ENCODE data around the gene ACVR1B. TPM values are rescaled to one million over a fixed set of nuclear protein-coding genes. Genes with fewer than 3 reads are reported as not detected.

Gene ACVR1B
- total and polyA plus RNA-seq, 9 of the 15 experiments (the other 6 are each of a cell fraction or from before 2014, with no cell fraction given): 0.97 to 15.1 (median 6.8) TPM

GRCh38 chr12:51975196-51975595 lies 23.7 kb downstream of the ACVR1B start (continued):
- TF ChIP-seq ZNF644 (tag; IDR thresholded peaks at IDR 0.05; ENCODE audit: low read depth) (no peak), UBTF (IDR thresholded peaks at IDR 0.05; ENCODE audit: borderline replicate concordance in 1 of 2, low read depth in 2 of 2, low read length in 2 of 2) (no peak), TRIM24 (IDR thresholded peaks at IDR 0.05) (no peak), TCF7 (IDR thresholded peaks at IDR 0.05; ENCODE audit: borderline replicate concordance) (no peak), ATF6 (CRISPR knock-in tag; IDR thresholded peaks at IDR 0.05) (no peak), GTF2A2 (tag; IDR thresholded peaks at IDR 0.05) (no peak)
